Suprapubic skin (tissue), 3 donors: Measurements from ENCODE around the gene SLC30A9.

Source experiments
- CTCF ChIP-seq, 2 donors: fragments of 200-600 bp in 1 of 2; fragments of 450-650 bp in 1 of 2; sonication (generic) in 1 of 2; IDR thresholded peaks; one replicate each; pipeline ENCODE4 v1.5.1; 2016 to 2019; ENCODE audit warnings: antibody characterized with exemption in 2 of 2, mild to moderate bottlenecking in 1 of 2, moderate library complexity in 1 of 2
- EP300 ChIP-seq: sonication (generic); formaldehyde crosslinking; IDR thresholded peaks from one replicate; pipeline ENCODE4 v1.6.1; 2017; ENCODE audit warnings: antibody characterized with exemption
- POLR2A ChIP-seq, 2 donors: fragments of 450-650 bp; IDR thresholded peaks; one replicate each; pipeline ENCODE4 v1.6.1; 2017; ENCODE audit warnings: antibody characterized with exemption in 2 of 2, mild to moderate bottlenecking in 2 of 2, moderate library complexity in 2 of 2

- TF ChIP-seq EP300 (no peak), CTCF (IDR thresholded peaks at IDR 0.05) (no peak), POLR2A (IDR thresholded peaks at IDR 0.05) (no peak)
These were observed 76.9 kb downstream of the SLC30A9 start for GRCh38 chr4:42067264-42067663.
